WTC11 (cell line): Measurements from ENCODE around the gene TMEM134. TPM values are rescaled to one million over a fixed set of nuclear protein-coding genes. Genes with fewer than 3 reads are reported as not detected.

Source experiments
- ATAC-seq: fragments of 200-7000 bp; cut with Tn5 transposase; 2 replicates; pipeline ENCODE4 v1.10.0; 2021; ENCODE audit warnings: mild to moderate bottlenecking, moderate library complexity
- CTCF ChIA-PET: fragments of 300-600 bp; sonication (Branson Sonifier 250); formaldehyde crosslinking; loops from one replicate; lab custom pipeline; 2021; ENCODE audit warnings: antibody characterized with exemption; lab: Charles Lee
- POLR2A ChIA-PET: fragments of 350-600 bp; sonication (Branson Sonifier 250); formaldehyde crosslinking; loops from one replicate; lab custom pipeline; 2021; ENCODE audit warnings: antibody characterized with exemption; lab: Charles Lee
- DNase-seq: peaks from one replicate; pipeline ENCODE4 v3.0.0; 2021; ENCODE audit warnings: low spot score
- H3K27ac Mint-ChIP-seq: 2 replicates; pipeline ENCODE4 v1.8.0; 2021; ENCODE audit warnings: mixed read lengths
- H3K27me3 Mint-ChIP-seq: 2 replicates; pipeline ENCODE4 v1.8.0; 2021; ENCODE audit warnings: low read depth, mild to moderate bottlenecking, moderate library complexity, mixed read lengths
- H3K36me3 Mint-ChIP-seq: 2 replicates; pipeline ENCODE4 v1.8.0; 2021; ENCODE audit warnings: mixed read lengths
- H3K4me1 Mint-ChIP-seq: 2 replicates; pipeline ENCODE4 v1.8.0; 2022; ENCODE audit warnings: mixed read lengths
- H3K4me3 Mint-ChIP-seq: 2 replicates; pipeline ENCODE4 v1.8.0; 2021; ENCODE audit warnings: mild to moderate bottlenecking, moderate library complexity, mixed read lengths
- H3K9me3 Mint-ChIP-seq: 2 replicates; pipeline ENCODE4 v1.8.0; 2021; ENCODE audit warnings: mixed read lengths
- CREB1 ChIP-seq: sonication (generic); formaldehyde crosslinking; IDR thresholded peaks from 2 replicates; pipeline ENCODE4 v1.8.0; 2023; ENCODE audit warnings: mild to moderate bottlenecking, missing genetic modification reagents
- ELF4 ChIP-seq: sonication (generic); formaldehyde crosslinking; IDR thresholded peaks from 2 replicates; pipeline ENCODE4 v1.8.1; 2022; ENCODE audit warnings: low read depth, mild to moderate bottlenecking, moderate library complexity, missing genetic modification reagents
- FOXK1 ChIP-seq: sonication (generic); formaldehyde crosslinking; IDR thresholded peaks from 2 replicates; pipeline ENCODE4 v1.8.0; 2022; ENCODE audit warnings: mild to moderate bottlenecking, moderate library complexity, missing genetic modification reagents
- GRHL2 ChIP-seq: fragments of 250-450 bp; sonication (Bioruptor Pico); IDR thresholded peaks from 2 replicates; pipeline ENCODE4 v1.8.0; 2022; ENCODE audit warnings: mild to moderate bottlenecking, moderate library complexity; ENCODE audit not compliant: insufficient replicate concordance, severe bottlenecking
- IRF2 ChIP-seq: sonication (generic); formaldehyde crosslinking; IDR thresholded peaks from 2 replicates; pipeline ENCODE4 v1.8.0; 2022; ENCODE audit warnings: low read depth, missing genetic modification reagents, borderline replicate concordance
- JAZF1 ChIP-seq: fragments of 250-450 bp; sonication (Bioruptor Pico); IDR thresholded peaks from 2 replicates; pipeline ENCODE4 v1.9.0; 2021; ENCODE audit warnings: moderate library complexity, mild to moderate bottlenecking, inconsistent platforms
- MXD4 ChIP-seq: fragments of 250-450 bp; sonication (Bioruptor Pico); IDR thresholded peaks from 2 replicates; pipeline ENCODE4 v1.8.0; 2021; ENCODE audit warnings: mild to moderate bottlenecking, moderate library complexity, borderline replicate concordance
- ZNF219 ChIP-seq: sonication (generic); formaldehyde crosslinking; IDR thresholded peaks from 2 replicates; pipeline ENCODE4 v1.8.0; 2023; ENCODE audit warnings: missing genetic modification reagents, mild to moderate bottlenecking, borderline replicate concordance
- ZNF232 ChIP-seq: sonication (generic); formaldehyde crosslinking; IDR thresholded peaks from 2 replicates; pipeline ENCODE4 v1.8.0; 2022; ENCODE audit warnings: mild to moderate bottlenecking, missing genetic modification reagents
- total RNA-seq: library from RNA; stranded (reverse); gene quantifications from 3 replicates; pipeline ENCODE4 v1.2.3, GENCODE V29; 2021
- TF ChIP-seq, protein P1 (sequence below): sonication (generic); formaldehyde crosslinking; IDR thresholded peaks from 2 replicates; pipeline ENCODE4 v1.8.0; 2022; ENCODE audit warnings: mild to moderate bottlenecking, missing genetic modification reagents
- TF ChIP-seq, protein P2 (sequence below): sonication (generic); formaldehyde crosslinking; IDR thresholded peaks from 2 replicates; pipeline ENCODE4 v1.8.1; 2023; ENCODE audit warnings: mild to moderate bottlenecking, missing genetic modification reagents
- TF ChIP-seq, protein P3 (sequence below): sonication (generic); formaldehyde crosslinking; IDR thresholded peaks from 2 replicates; pipeline ENCODE4 v1.8.1; 2023; ENCODE audit warnings: mild to moderate bottlenecking, missing genetic modification reagents
- TF ChIP-seq, protein P4 (sequence below): fragments of 250-450 bp; sonication (Bioruptor Pico); IDR thresholded peaks from 2 replicates; pipeline ENCODE4 v2.1.2; 2022; ENCODE audit warnings: mild to moderate bottlenecking, moderate library complexity
- TF ChIP-seq, protein P5 (sequence below): fragments of 250-450 bp; sonication (Bioruptor Pico); IDR thresholded peaks from 2 replicates; pipeline ENCODE4 v1.9.0; 2021; ENCODE audit warnings: mild to moderate bottlenecking
- TF ChIP-seq, protein P6 (sequence below): sonication (generic); formaldehyde crosslinking; IDR thresholded peaks from 2 replicates; pipeline ENCODE4 v1.8.1; 2022; ENCODE audit warnings: low read depth, mild to moderate bottlenecking, moderate library complexity, missing genetic modification reagents, borderline replicate concordance
- TF ChIP-seq, protein P7 (sequence below): sonication (generic); formaldehyde crosslinking; IDR thresholded peaks from 2 replicates; pipeline ENCODE4 v1.8.1; 2022; ENCODE audit warnings: low read depth, missing genetic modification reagents, borderline replicate concordance

Gene TMEM134
- total RNA-seq, 1 experiment from 2014 or later: 55.6 TPM

DNA sequence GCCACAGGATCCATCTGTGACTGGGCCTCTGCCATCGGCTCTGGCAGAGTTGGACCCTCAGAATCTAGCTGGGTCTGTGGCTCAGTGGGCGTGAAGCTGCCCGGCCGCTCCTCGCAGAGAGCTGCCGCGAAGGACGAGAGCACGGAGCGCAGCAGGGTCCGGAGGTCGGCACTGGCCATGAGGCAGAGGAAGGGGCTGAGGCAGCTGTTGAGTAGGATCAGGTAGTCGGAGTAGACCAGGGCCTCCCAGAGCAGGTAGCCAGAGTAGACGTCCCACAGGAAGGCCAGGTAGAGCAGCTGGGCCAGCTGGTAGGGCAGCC, 17.4 kb downstream of the TMEM134 start (continued):
- no peak for TF ChIP-seq ZNF232 (CRISPR knock-in tag)
- TF ChIP-seq, protein P1, sequence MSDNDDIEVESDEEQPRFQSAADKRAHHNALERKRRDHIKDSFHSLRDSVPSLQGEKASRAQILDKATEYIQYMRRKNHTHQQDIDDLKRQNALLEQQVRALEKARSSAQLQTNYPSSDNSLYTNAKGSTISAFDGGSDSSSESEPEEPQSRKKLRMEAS: no peak
- TF ChIP-seq, protein P2, sequence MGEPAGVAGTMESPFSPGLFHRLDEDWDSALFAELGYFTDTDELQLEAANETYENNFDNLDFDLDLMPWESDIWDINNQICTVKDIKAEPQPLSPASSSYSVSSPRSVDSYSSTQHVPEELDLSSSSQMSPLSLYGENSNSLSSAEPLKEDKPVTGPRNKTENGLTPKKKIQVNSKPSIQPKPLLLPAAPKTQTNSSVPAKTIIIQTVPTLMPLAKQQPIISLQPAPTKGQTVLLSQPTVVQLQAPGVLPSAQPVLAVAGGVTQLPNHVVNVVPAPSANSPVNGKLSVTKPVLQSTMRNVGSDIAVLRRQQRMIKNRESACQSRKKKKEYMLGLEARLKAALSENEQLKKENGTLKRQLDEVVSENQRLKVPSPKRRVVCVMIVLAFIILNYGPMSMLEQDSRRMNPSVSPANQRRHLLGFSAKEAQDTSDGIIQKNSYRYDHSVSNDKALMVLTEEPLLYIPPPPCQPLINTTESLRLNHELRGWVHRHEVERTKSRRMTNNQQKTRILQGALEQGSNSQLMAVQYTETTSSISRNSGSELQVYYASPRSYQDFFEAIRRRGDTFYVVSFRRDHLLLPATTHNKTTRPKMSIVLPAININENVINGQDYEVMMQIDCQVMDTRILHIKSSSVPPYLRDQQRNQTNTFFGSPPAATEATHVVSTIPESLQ (CRISPR knock-in tag): no peak
- TF ChIP-seq, protein P3, sequence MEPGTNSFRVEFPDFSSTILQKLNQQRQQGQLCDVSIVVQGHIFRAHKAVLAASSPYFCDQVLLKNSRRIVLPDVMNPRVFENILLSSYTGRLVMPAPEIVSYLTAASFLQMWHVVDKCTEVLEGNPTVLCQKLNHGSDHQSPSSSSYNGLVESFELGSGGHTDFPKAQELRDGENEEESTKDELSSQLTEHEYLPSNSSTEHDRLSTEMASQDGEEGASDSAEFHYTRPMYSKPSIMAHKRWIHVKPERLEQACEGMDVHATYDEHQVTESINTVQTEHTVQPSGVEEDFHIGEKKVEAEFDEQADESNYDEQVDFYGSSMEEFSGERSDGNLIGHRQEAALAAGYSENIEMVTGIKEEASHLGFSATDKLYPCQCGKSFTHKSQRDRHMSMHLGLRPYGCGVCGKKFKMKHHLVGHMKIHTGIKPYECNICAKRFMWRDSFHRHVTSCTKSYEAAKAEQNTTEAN (CRISPR knock-in tag): no peak
- no peak for TF ChIP-seq ZNF219
- no peak for TF ChIP-seq GRHL2 (CRISPR knock-in tag)
- TF ChIP-seq JAZF1 (CRISPR knock-in tag): no peak
- no peak for TF ChIP-seq ELF4 (CRISPR knock-in tag)

DNA sequence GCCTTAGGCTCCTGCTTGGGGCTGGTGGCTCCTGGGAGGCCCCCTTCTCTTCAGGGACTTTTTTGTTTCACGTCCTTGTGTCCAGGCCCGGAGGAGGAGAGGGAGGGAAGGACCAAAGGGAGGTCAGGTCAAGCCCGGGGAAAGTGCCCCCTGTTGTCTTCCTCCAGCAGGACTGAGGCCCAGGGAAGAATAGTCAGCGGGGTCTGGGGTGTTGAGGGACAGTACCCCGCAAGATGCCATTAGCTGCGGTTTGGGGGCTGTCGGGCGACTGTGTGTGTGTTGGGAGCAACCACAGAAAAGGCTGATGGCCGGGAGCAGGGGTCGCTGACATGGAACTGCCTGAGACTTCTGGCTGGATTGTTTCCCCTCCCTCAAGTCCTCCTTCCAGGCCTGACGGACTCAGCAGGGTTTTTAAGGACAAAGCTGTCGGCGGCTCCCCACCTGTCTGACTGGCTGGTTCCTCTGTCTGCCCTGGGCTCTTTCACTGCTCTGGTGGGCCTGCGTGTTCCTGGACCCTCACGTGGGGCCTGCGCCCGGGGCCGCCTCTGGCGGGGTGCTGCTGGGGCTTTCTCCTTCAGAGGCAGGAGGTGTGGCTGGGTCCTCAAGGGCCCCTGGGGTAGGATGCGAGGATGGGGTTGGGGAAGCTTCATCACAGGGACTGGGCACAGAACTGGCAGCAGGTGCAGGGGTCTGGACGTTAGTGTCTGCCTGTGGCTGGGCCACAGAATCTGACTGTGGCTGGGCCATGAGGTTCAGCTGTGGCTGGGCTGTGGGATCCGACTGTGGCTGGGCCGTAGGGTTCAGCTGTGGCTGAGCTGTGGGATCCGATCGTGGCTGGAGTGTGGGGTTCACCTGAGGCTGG, 18.0 kb downstream of the TMEM134 start:
- H3K27me3 Mint-ChIP-seq: peaks cover 7% of the 10 kb centered on the region
- ATAC-seq: no peak
- H3K27ac Mint-ChIP-seq: 0 out of 2 replicates have a peak overlapping the region, but pooled peaks have one; percentile 14
- H3K4me3 Mint-ChIP-seq: no peak overlapping the region
- ChIA-PET CTCF (interaction anchor here (1.0 to 1.5 kb wide), 4 partner anchors 12 to 59 kb away, joined by 3 to 5 read pairs (median 4); partner anchors contain the start of genes PPP1CA and RAD9A), POLR2A (no interaction called here)
- no peaks in the 10 kb centered on the region for H3K4me1 Mint-ChIP-seq
- DNase-seq: no peak
- H3K9me3 Mint-ChIP-seq: no peaks in the 10 kb centered on the region
- TF ChIP-seq, protein P4, sequence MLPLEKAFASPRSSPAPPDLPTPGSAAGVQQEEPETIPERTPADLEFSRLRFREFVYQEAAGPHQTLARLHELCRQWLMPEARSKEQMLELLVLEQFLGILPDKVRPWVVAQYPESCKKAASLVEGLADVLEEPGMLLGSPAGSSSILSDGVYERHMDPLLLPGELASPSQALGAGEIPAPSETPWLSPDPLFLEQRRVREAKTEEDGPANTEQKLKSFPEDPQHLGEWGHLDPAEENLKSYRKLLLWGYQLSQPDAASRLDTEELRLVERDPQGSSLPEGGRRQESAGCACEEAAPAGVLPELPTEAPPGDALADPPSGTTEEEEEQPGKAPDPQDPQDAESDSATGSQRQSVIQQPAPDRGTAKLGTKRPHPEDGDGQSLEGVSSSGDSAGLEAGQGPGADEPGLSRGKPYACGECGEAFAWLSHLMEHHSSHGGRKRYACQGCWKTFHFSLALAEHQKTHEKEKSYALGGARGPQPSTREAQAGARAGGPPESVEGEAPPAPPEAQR (CRISPR knock-in tag): no peak
- no peak for TF ChIP-seq CREB1 (CRISPR knock-in tag)
- TF ChIP-seq, protein P5, sequence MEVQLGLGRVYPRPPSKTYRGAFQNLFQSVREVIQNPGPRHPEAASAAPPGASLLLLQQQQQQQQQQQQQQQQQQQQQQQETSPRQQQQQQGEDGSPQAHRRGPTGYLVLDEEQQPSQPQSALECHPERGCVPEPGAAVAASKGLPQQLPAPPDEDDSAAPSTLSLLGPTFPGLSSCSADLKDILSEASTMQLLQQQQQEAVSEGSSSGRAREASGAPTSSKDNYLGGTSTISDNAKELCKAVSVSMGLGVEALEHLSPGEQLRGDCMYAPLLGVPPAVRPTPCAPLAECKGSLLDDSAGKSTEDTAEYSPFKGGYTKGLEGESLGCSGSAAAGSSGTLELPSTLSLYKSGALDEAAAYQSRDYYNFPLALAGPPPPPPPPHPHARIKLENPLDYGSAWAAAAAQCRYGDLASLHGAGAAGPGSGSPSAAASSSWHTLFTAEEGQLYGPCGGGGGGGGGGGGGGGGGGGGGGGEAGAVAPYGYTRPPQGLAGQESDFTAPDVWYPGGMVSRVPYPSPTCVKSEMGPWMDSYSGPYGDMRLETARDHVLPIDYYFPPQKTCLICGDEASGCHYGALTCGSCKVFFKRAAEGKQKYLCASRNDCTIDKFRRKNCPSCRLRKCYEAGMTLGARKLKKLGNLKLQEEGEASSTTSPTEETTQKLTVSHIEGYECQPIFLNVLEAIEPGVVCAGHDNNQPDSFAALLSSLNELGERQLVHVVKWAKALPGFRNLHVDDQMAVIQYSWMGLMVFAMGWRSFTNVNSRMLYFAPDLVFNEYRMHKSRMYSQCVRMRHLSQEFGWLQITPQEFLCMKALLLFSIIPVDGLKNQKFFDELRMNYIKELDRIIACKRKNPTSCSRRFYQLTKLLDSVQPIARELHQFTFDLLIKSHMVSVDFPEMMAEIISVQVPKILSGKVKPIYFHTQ (CRISPR knock-in tag): no peak
- TF ChIP-seq, protein P6, sequence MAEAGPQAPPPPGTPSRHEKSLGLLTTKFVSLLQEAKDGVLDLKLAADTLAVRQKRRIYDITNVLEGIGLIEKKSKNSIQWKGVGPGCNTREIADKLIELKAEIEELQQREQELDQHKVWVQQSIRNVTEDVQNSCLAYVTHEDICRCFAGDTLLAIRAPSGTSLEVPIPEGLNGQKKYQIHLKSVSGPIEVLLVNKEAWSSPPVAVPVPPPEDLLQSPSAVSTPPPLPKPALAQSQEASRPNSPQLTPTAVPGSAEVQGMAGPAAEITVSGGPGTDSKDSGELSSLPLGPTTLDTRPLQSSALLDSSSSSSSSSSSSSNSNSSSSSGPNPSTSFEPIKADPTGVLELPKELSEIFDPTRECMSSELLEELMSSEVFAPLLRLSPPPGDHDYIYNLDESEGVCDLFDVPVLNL: no peak
- no peak for TF ChIP-seq FOXK1 (CRISPR knock-in tag)
- no peak for TF ChIP-seq MXD4 (CRISPR knock-in tag)
- TF ChIP-seq, protein P7, sequence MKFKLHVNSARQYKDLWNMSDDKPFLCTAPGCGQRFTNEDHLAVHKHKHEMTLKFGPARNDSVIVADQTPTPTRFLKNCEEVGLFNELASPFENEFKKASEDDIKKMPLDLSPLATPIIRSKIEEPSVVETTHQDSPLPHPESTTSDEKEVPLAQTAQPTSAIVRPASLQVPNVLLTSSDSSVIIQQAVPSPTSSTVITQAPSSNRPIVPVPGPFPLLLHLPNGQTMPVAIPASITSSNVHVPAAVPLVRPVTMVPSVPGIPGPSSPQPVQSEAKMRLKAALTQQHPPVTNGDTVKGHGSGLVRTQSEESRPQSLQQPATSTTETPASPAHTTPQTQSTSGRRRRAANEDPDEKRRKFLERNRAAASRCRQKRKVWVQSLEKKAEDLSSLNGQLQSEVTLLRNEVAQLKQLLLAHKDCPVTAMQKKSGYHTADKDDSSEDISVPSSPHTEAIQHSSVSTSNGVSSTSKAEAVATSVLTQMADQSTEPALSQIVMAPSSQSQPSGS (CRISPR knock-in tag): no peak
- TF ChIP-seq IRF2 (CRISPR knock-in tag): no peak
- TF ChIP-seq, all 79 proteins: peak for 0
- no peaks in the 10 kb centered on the region for H3K36me3 Mint-ChIP-seq
